ENCODE results near the gene MAD1L1.

Gene MAD1L1

DNA sequence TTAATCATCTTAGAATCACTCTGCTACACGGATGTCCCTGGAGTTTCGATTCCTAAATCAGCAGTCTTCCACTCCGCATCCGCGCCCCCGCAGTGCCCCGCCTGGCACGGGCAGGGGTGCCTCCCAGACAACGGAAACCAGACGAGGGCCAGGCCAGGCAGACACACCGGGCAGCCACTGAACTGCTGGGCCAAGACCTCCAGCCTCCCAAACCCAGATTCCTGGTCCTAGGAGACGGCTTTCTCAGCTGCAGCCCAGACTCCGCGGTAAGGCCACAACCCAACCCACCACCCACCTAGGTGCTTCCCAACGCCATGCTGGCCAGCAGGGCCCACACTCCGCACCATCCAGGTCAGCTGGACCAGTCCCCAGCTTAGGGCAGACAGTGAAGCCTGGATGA is 33.2 kb downstream of the MAD1L1 start:
- Histone ChIP-seq H3K4me3 (ENCODE audit: low read depth in 1 of 5, low read length in 5 of 5) (no peak overlapping the region), H3K9me3 (ENCODE audit: control insufficient read depth in 5 of 5, low read length in 5 of 5) (peaks cover 0 to 13% (median 5%) of the 10 kb centered on the region in 5 donors), H3K36me3 (ENCODE audit: control insufficient read depth in 5 of 5, insufficient read depth in 5 of 5, low read length in 5 of 5) (peaks cover 0 to 67% (median 55%) of the 10 kb centered on the region in 5 donors), H3K4me1 (ENCODE audit: control insufficient read depth in 5 of 5, insufficient read depth in 5 of 5, low read length in 5 of 5) (peaks cover 0 to 2% (median under 1%) of the 10 kb centered on the region in 5 donors), H3K9ac (ENCODE audit: low read length in 5 of 5) (no peak overlapping the region), H3K27me3 (ENCODE audit: control insufficient read depth in 5 of 5, insufficient read depth in 4 of 5, low read length in 5 of 5) (no peaks in the 10 kb centered on the region), H3K27ac (ENCODE audit: low read depth, low read length) (no peak overlapping the region)

DNA sequence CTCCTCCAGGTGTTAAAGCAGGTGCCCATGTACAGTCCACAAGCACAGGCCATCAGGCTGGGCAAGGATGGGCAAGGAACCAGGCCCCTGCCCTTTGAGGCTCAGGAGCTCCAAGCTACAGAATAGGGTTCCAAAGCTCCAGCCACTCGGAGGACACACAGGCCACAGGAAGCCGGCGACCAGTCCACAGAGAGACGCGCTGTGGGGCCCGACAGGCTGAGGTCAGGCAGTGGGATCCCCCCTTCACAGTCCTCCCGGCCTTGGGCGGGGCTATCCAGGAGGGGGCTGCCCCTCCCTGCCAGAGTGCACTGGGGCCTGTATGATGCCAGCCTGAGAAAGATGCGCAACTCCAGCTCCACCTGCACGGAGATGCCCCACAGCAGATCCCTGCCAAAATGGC is 34.0 kb downstream of the MAD1L1 start:
- no peaks in the 10 kb centered on the region for H3K27me3 ChIP-seq (ENCODE audit: control insufficient read depth in 5 of 5, insufficient read depth in 4 of 5, low read length in 5 of 5)
- H3K4me3 ChIP-seq (ENCODE audit: low read depth in 1 of 5, low read length in 5 of 5) = no peak overlapping the region
- no peak overlapping the region for H3K27ac ChIP-seq (ENCODE audit: low read depth, low read length)
- peaks cover 0 to 13% (median 5%) of the 10 kb centered on the region in 5 donors for H3K9me3 ChIP-seq (ENCODE audit: control insufficient read depth in 5 of 5, low read length in 5 of 5)
- H3K9ac ChIP-seq (ENCODE audit: low read length in 5 of 5) = no peak overlapping the region
- no peaks in the 10 kb centered on the region for H3K4me1 ChIP-seq (ENCODE audit: control insufficient read depth in 5 of 5, insufficient read depth in 5 of 5, low read length in 5 of 5)
- H3K36me3 ChIP-seq (ENCODE audit: control insufficient read depth in 5 of 5, insufficient read depth in 5 of 5, low read length in 5 of 5) = peaks cover 0 to 63% (median 51%) of the 10 kb centered on the region in 5 donors

DNA sequence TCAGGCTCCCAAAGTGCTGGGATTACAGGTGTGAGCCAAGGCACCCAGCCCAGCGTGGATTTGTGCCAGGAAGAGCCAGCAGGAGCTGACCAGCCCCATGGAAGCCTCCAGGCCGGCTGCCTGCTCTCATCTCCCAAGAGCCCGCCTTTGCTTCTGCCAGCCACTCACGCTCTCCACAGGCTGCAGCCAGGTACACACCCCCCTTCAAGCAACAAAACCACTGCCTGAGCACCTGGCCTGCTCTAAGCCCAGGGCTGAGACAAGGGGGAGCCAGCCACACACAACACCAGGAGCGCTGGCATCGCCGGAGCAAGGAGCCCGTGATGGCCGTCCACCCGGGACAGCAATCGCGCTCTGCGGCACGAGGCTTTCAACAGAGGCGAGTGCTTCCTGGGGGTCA is 34.5 kb downstream of the MAD1L1 start:
- peaks cover 0 to 64% (median 51%) of the 10 kb centered on the region in 5 donors for H3K36me3 ChIP-seq (ENCODE audit: control insufficient read depth in 5 of 5, insufficient read depth in 5 of 5, low read length in 5 of 5)
- H3K27ac ChIP-seq (ENCODE audit: low read depth, low read length) = no peak overlapping the region
- H3K4me1 ChIP-seq (ENCODE audit: control insufficient read depth in 5 of 5, insufficient read depth in 5 of 5, low read length in 5 of 5) = no peaks in the 10 kb centered on the region
- no peak overlapping the region for H3K9ac ChIP-seq (ENCODE audit: low read length in 5 of 5)
- H3K4me3 ChIP-seq (ENCODE audit: low read depth in 1 of 5, low read length in 5 of 5) = no peak overlapping the region
- H3K27me3 ChIP-seq (ENCODE audit: control insufficient read depth in 5 of 5, insufficient read depth in 4 of 5, low read length in 5 of 5) = no peaks in the 10 kb centered on the region
- H3K9me3 ChIP-seq (ENCODE audit: control insufficient read depth in 5 of 5, low read length in 5 of 5) = peaks cover 0 to 13% (median 5%) of the 10 kb centered on the region in 5 donors

DNA sequence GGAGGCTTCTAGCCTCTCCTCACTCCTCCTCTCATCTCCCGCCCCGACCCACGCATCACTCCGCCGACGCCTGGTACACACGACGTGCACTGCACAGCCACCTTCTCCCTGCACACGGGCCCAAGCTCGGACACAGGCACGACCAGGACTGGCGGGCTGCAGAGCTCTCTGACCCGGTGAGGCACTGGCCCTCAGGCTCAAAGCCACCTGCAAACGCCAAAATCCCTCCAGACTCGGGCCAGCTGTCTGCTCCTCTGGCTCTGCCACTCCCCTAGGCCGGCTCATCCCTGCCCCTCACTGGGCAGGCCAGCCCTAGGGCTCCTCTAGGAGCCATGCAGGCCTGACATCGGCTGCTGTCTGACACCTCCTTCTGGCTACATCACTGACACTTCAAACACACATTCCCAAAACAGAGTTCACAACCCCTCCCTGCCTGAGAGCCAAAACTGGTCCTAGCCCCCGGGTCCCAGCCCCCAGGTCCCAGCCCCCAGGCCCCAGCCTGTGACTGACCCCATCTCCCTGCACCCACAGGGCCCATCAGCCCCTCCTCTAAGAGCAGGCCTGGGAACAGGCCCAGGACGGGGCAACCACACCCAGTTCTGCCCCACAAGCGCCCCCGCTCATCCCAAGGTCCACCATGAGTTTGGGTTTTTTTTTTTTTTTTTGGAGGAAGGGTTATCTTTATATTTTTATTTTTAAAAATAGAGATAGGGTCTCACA is 35.1 kb downstream of the MAD1L1 start:
- H3K27ac ChIP-seq (ENCODE audit: low read depth, low read length) = no peak overlapping the region
- peaks cover 0 to 67% (median 55%) of the 10 kb centered on the region in 5 donors for H3K36me3 ChIP-seq (ENCODE audit: control insufficient read depth in 5 of 5, insufficient read depth in 5 of 5, low read length in 5 of 5)
- H3K9me3 ChIP-seq (ENCODE audit: control insufficient read depth in 5 of 5, low read length in 5 of 5) = peaks cover 0 to 13% (median 5%) of the 10 kb centered on the region in 5 donors
- no peak overlapping the region for H3K9ac ChIP-seq (ENCODE audit: low read length in 5 of 5)
- H3K27me3 ChIP-seq (ENCODE audit: control insufficient read depth in 5 of 5, insufficient read depth in 4 of 5, low read length in 5 of 5) = no peaks in the 10 kb centered on the region
- H3K4me3 ChIP-seq (ENCODE audit: low read depth in 1 of 5, low read length in 5 of 5) = no peak overlapping the region
- H3K4me1 ChIP-seq (ENCODE audit: control insufficient read depth in 5 of 5, insufficient read depth in 5 of 5, low read length in 5 of 5) = no peaks in the 10 kb centered on the region

DNA sequence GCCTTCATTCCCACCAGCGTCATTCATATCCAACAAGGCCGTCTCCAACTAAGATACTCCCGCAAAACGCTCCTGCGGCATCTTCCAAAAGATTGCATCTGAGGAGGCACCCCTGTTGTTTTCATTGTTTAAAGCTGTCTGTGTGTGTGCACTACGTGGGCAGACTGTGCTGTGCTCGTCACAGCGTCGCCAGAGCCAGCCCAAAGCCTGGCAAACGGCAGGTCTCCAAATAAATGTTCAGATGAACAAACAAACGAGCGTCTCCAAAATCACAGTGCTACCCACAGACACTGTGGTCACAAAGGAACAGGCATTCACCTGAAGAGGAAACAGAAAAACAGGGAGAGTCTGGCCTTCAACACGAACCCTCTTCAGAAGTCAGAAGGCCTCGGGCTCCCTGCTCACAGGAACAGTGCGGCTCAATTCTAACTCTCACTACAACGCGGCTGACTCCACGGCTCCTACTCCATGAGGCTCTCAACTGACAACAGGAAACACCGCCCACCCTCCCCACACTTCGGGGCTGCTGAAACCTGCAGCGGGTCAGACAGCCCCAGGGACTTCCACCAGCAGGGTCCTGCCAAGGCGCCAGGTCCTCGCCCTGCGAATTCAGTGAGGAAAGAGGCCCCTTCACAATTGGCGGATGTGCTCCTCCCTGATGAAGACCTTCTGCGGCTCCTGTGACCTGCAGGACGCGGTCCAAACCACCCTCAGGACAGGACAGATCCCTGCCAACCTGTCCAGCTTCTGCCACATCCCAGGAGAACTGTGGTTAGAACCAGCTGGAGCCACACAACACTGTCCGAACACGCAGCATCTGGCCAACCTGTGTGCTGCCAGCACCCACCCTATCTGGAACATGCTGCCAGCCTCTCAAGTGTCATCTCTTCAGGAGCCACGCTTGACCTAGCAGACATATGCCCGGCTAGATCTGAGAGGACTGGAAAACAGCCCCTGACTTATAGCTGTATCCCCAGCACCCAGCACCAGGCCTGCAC is 36.1 kb downstream of the MAD1L1 start:
- peaks cover 0 to 60% (median 48%) of the 10 kb centered on the region in 5 donors for H3K36me3 ChIP-seq (ENCODE audit: control insufficient read depth in 5 of 5, insufficient read depth in 5 of 5, low read length in 5 of 5)
- no peak overlapping the region for H3K9ac ChIP-seq (ENCODE audit: low read length in 5 of 5)
- no peaks in the 10 kb centered on the region for H3K4me1 ChIP-seq (ENCODE audit: control insufficient read depth in 5 of 5, insufficient read depth in 5 of 5, low read length in 5 of 5)
- H3K4me3 ChIP-seq (ENCODE audit: low read depth in 1 of 5, low read length in 5 of 5) = no peak overlapping the region
- no peak overlapping the region for H3K27ac ChIP-seq (ENCODE audit: low read depth, low read length)
- no peaks in the 10 kb centered on the region for H3K27me3 ChIP-seq (ENCODE audit: control insufficient read depth in 5 of 5, insufficient read depth in 4 of 5, low read length in 5 of 5)
- peaks cover 0 to 13% (median 5%) of the 10 kb centered on the region in 5 donors for H3K9me3 ChIP-seq (ENCODE audit: control insufficient read depth in 5 of 5, low read length in 5 of 5)

DNA sequence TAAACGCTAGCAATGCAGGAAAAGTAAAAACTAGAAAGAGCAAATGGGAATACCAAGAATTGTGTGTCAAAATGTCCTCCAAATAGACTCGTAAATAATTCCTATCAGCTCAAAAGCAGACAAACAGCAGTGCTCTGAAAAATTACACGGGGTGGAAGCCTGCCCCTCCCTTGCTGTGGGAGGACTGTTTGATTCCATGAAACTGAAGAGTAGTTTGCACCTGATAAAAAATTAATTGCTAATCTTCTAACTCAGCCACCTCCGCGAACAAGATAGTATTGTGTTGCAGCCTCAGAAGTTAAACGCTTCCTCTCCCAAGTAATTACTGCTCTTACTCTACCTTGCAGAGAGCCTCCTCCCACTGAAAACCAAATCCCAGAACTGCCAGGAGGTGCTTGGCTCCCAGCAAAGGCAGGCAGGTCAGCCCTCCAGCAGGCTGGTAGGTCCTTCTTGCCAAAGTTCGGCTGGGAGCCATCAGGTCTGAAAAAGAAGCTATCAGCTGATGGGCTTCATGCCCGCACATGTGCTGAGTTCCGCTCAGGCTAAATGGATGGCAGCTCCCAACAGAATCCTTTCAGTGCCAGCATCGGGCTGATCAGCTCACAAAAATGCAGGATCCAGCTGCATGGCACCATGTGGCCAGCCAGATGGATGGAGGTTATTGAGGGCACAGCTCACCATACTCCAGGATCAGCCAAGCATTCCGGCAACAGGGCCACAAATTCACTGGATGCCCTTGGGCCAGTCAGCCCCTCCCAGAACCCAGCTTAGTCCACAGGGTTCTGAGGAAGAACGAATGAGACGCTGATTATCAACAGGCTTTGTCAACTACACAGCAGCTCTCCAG is 37.1 kb downstream of the MAD1L1 start:
- peaks cover 0 to 13% (median 5%) of the 10 kb centered on the region in 5 donors for H3K9me3 ChIP-seq (ENCODE audit: control insufficient read depth in 5 of 5, low read length in 5 of 5)
- peaks cover 0 to 54% (median 42%) of the 10 kb centered on the region in 5 donors for H3K36me3 ChIP-seq (ENCODE audit: control insufficient read depth in 5 of 5, insufficient read depth in 5 of 5, low read length in 5 of 5)
- no peak overlapping the region for H3K4me3 ChIP-seq (ENCODE audit: low read depth in 1 of 5, low read length in 5 of 5)
- no peak overlapping the region for H3K9ac ChIP-seq (ENCODE audit: low read length in 5 of 5)
- no peaks in the 10 kb centered on the region for H3K4me1 ChIP-seq (ENCODE audit: control insufficient read depth in 5 of 5, insufficient read depth in 5 of 5, low read length in 5 of 5)
- no peaks in the 10 kb centered on the region for H3K27me3 ChIP-seq (ENCODE audit: control insufficient read depth in 5 of 5, insufficient read depth in 4 of 5, low read length in 5 of 5)
- no peak overlapping the region for H3K27ac ChIP-seq (ENCODE audit: low read depth, low read length)

DNA sequence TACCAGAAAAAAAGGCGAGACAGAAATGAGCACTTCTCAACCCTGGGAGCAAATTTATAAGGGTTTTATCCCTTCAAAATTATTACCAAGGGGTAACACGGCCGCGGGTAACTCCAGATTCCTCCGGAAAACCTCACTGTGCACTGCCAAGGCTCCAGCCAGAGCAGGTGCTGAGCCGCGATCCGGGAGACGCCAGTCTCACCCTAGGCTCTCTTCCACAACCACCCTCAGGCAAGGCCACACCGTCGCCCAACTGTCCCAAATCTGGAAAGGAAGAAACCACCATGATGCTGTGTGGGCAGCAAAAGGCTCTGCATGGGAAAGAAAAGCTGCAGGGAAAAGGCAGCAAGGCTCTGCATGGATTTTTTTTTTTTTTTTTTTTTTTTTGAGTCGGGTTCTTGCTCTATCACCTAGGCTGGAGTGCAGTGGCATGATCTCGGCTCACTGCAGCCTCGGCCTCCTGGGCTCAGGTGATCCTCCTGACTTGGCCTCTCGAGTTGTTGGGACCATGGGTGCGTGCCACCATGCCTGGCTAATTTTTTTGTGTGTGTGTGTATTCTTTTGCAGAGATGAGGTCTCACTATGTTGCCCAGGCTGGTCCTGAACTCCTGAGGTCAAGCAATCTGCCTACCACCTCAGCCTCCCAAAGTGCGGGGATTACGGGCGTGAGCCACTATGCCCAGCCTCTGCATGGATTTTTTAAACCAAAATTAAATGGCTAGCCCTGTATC is 39.0 kb downstream of the MAD1L1 start:
- Histone ChIP-seq H3K4me1 (ENCODE audit: control insufficient read depth in 5 of 5, insufficient read depth in 5 of 5, low read length in 5 of 5) (no peaks in the 10 kb centered on the region), H3K36me3 (ENCODE audit: control insufficient read depth in 5 of 5, insufficient read depth in 5 of 5, low read length in 5 of 5) (peaks cover 0 to 37% (median 24%) of the 10 kb centered on the region in 5 donors), H3K9ac (ENCODE audit: low read length in 5 of 5) (no peak overlapping the region), H3K27ac (ENCODE audit: low read depth, low read length) (no peak overlapping the region), H3K4me3 (ENCODE audit: low read depth in 1 of 5, low read length in 5 of 5) (no peak overlapping the region), H3K27me3 (ENCODE audit: control insufficient read depth in 5 of 5, insufficient read depth in 4 of 5, low read length in 5 of 5) (no peaks in the 10 kb centered on the region), H3K9me3 (ENCODE audit: control insufficient read depth in 5 of 5, low read length in 5 of 5) (peaks cover 0 to 17% (median 11%) of the 10 kb centered on the region in 5 donors)

DNA sequence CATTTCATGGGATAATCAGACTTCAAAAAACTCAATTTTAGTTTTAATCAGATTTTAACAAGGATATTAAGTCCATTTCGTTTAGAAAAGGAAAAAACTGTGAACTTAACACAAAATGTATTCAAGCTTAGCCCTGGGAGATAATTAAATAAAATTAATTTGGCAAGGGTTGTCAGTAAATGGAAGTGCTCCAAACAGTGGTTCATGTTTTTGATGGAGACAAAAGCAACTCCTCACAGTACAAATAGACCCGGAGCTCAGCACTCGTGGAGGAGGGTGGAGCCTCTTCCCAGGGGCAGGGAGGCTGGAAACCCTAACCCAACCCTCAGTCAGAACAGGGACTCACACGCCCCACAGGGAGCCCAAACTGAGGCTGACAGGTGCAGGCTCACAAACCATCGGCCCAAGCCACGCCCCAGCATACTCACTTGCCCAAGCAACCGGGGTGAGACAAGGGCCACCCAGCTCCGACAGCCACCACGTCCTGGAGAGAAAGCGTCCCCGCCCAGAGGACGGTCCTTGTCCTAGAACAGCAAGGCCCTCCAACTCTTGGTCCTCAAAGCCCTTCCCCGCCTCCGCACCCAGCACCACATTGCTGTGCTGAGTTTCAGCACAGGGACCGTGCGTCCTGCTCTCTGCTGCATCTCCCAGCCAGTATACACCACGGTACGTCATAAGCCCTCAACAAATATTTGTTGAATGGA is 39.8 kb downstream of the MAD1L1 start:
- Histone ChIP-seq H3K4me3 (ENCODE audit: low read depth in 1 of 5, low read length in 5 of 5) (no peak overlapping the region), H3K27me3 (ENCODE audit: control insufficient read depth in 5 of 5, insufficient read depth in 4 of 5, low read length in 5 of 5) (no peaks in the 10 kb centered on the region), H3K9ac (ENCODE audit: low read length in 5 of 5) (no peak overlapping the region), H3K27ac (ENCODE audit: low read depth, low read length) (no peak overlapping the region), H3K36me3 (ENCODE audit: control insufficient read depth in 5 of 5, insufficient read depth in 5 of 5, low read length in 5 of 5) (peaks cover 0 to 33% (median 18%) of the 10 kb centered on the region in 5 donors), H3K4me1 (ENCODE audit: control insufficient read depth in 5 of 5, insufficient read depth in 5 of 5, low read length in 5 of 5) (no peaks in the 10 kb centered on the region), H3K9me3 (ENCODE audit: control insufficient read depth in 5 of 5, low read length in 5 of 5) (peaks cover 0 to 17% (median 11%) of the 10 kb centered on the region in 5 donors)

Data from subcutaneous abdominal adipose tissue (tissue), 5 donors.